C4-2B (cell line): ENCODE results near the gene COX8C.

Experiments
- CTCF ChIP-seq: fragments of 450-650 bp; conservative IDR thresholded peaks from 2 replicates; pipeline ENCODE4 v1.5.1; 2017; ENCODE audit warnings: mild to moderate bottlenecking
- ZFX ChIP-seq: fragments of 450-650 bp; IDR thresholded peaks from 2 replicates; pipeline ENCODE4 v1.6.1; 2017

GRCh38 chr14:93381644-93382043 is 34.7 kb downstream of the COX8C start:
- TF ChIP-seq CTCF (no peak), ZFX (no peak)
